Tibial nerve (tissue), 4 donors: ENCODE results near the gene CD58.

Source experiments
- CTCF ChIP-seq, 5 experiments: fragments of 200-600 bp in 3 of 5; fragments of 450-650 bp in 2 of 5; sonication (generic) in 3 of 5; IDR thresholded peaks; one replicate each; pipeline ENCODE4 v1.5.1; 2016 to 2019; ENCODE audit warnings: antibody characterized with exemption in 5 of 5, mild to moderate bottlenecking in 3 of 5, moderate library complexity in 2 of 5
- EP300 ChIP-seq, 2 donors: sonication (generic); formaldehyde crosslinking; IDR thresholded peaks; one replicate each; pipeline ENCODE4 v1.6.1; 2017; ENCODE audit warnings: antibody characterized with exemption in 2 of 2, mild to moderate bottlenecking in 1 of 2
- POLR2A ChIP-seq, 2 donors: fragments of 450-650 bp; IDR thresholded peaks; one replicate each; pipeline ENCODE4 v1.6.1; 2017; ENCODE audit warnings: antibody characterized with exemption in 2 of 2, mild to moderate bottlenecking in 2 of 2, moderate library complexity in 2 of 2

- TF ChIP-seq CTCF (IDR thresholded peaks at IDR 0.05): no peak
- no peak for TF ChIP-seq POLR2A (IDR thresholded peaks at IDR 0.05)
- no peak for TF ChIP-seq EP300 (IDR thresholded peaks at IDR 0.05)
Measured at GRCh38 chr1:116516631-116517030, 54.2 kb downstream of the CD58 start.
